NCI-H2081 treated with DMSO at 0.1 percent for 48 hours (cell line): Measurements from ENCODE around the gene KRTAP1-5.
"Not testable (repeated sequence)": the region's sequence is repeated elsewhere in the genome, so short reads cannot be mapped to it uniquely, and the experiment has no call there.

Experiments
- DNase-seq: peaks from one replicate; lab custom pipeline; 2025; lab: John Stamatoyannopoulos, UW

The KRTAP1-5 gene

DNA sequence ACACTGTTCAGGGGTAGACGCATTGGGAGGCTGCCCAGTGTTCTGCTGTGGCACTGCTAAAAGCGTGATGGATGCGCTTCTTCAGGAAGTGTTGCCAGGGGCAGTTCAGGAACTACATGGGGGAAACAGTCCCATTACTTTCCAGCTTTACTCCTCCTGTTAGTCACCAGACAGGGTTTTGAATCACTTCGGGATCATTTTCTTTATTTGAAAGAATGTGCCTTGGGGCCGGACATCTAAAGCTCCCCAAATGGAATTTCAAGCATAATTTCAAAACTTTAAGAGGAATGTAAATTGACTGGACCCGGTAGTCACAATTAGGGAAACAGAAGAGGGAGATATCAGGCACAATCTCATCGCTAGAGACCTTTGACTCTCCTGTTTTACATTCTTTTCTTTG is 21.4 kb upstream of the KRTAP1-5 start:
- DNase-seq = no peak

DNA sequence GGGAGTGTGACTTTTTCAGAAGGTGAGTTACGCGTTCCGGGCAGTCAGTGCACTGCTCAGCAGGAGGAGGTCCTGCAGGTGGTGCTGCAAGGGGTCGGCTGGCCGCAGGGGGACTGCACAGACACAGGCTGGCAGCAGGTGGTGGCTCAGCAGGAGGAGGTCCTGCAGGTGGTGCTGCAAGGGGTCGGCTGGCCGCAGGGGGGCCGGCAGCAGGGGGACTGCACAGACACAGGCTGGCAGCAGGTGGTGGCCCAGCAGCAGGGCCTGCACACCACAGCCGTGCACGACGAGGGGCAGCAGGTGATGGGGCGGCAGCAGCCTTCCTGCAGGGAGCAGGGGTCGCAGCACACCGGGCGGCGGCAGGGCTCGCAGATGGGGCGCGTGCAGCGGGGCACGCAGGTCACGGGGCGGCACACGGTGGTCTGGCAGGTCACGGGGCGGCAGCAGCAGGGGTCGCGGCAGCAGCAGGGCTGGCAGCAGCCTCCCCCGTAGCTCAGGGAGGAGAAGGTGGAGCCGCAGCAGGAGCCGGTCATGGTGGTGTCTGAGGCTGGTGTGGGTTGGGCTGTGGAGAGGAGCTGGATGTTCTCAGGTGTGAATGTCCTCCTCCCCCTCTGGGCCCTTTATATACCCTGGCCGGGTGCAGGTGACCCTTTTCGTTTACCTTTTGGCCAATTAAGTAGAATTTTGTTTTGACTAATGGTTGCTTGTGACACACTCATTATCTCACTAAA is 19.9 kb upstream of the KRTAP1-5 start, which contains the start of gene KRTAP2-1:
Gene KRTAP2-1 (minus strand): TSS at position 582 of the 731 bp plus-strand sequence. CDS start 49 bp downstream, at position 533.
- not testable (repeated sequence) for DNase-seq

DNA sequence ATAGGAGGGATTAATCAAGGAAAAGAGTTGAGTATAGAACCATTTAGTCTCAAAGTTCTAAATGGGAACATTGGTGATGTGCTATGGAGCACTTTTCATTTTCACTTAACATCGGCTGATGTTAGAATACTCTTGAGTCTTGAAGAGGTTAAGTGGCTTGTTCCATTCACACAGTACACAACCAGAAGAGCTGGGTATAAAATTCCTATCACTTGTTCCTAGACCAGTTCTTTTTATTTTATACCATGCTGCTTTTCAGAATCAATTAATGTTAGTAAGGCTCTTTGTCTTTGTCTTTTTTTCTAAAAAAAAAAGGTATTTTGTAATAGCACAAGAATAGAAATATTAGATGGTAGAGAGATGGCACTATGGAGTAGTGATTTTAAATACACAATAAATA is 15.9 kb upstream of the KRTAP1-5 start:
- no peak for DNase-seq

DNA sequence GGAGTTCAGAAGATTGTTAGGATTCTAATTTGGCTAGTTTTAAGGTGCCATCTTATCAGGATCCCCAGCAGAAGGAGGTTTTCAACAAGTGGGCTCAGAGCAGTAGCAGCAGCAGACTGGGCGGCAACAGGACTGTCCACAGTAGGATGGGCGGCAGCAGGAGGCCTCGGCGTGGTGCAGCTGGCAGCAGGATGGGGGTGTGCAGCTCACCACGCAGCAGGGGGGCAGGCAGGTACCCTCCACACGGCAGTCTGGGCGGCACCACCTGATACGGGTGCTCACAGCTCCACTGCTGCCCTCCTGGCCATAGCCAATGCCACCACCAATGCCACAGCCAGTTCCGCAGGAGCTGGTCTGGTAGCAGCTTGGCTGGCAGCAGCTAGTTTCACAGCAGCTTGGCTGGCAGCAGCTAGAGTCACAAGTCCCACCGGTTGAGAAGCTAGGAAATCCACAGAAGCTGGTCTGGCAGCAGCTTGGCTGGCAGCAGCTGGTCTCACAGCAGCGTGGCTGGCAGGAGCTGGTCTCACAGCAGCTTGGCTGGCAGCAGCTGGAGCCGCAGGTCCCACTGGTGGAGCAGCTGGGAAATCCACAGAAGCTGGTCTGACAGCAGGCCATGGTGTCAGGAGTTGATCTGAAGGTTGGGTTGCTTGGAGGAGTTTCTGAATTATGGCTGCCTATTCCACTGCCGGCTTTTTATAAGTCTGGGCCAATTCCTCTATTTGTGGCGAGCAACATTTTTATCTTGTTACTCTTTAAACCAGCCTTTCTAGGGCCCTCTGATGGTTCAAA is 14.0 kb upstream of the KRTAP1-5 start, which contains the start of gene KRTAP1-1:
Gene KRTAP1-1 (minus strand): TSS at position 668 of the 789 bp plus-strand sequence. CDS start 53 bp downstream, at position 615.
- DNase-seq = not testable (repeated sequence)

DNA sequence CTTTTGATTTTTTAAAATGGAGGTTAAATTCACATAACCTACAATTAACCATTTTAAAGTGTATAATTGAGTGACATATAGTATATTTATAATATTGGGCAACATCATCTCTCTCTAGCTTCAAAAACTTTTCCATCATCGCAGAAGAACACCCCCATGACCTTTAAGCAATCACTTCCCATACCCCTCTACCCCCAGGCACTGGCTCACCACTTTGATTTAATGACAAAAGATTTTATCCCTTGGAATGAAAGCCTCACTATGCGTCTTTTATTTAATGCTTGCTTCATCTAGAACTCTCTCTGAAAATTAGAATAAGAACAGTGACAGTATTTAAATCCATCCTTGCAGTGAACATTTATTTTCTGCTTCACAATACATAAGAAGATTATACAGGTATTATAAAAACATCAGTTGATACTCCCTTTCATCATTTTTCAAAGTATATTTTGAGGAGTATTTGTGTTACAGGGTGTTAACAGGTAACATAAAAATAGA is 10.9 kb upstream of the KRTAP1-5 start:
- DNase-seq = no peak

DNA sequence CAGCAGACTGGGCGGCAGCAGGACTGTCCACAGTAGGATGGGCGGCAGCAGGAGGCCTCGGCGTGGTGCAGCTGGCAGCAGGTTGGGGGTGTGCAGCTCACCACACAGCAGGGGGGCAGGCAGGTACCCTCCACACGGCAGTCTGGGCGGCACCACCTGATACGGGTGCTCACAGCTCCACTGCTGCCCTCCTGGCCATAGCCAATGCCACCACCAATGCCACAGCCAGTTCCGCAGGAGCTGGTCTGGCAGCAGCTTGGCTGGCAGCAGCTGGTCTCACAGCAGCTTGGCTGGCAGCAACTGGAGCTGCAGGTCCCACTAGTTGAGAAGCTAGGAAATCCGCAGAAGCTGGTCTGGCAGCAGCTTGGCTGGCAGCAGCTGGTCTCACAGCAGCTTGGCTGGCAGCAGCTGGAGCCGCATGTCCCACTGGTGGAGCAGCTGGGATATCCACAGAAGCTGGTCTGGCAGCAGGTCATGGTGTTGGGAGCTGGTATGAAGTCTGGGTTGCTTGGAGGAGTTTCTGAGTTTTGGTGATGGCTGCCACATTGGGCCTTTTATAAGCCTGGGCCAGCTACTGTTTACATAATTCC is 7.4 kb upstream of the KRTAP1-5 start, which contains the start of gene KRTAP1-3:
Gene KRTAP1-3 (minus strand): TSS at position 529 of the 590 bp plus-strand sequence. CDS start 53 bp downstream, at position 476.
- not testable (repeated sequence) for DNase-seq

DNA sequence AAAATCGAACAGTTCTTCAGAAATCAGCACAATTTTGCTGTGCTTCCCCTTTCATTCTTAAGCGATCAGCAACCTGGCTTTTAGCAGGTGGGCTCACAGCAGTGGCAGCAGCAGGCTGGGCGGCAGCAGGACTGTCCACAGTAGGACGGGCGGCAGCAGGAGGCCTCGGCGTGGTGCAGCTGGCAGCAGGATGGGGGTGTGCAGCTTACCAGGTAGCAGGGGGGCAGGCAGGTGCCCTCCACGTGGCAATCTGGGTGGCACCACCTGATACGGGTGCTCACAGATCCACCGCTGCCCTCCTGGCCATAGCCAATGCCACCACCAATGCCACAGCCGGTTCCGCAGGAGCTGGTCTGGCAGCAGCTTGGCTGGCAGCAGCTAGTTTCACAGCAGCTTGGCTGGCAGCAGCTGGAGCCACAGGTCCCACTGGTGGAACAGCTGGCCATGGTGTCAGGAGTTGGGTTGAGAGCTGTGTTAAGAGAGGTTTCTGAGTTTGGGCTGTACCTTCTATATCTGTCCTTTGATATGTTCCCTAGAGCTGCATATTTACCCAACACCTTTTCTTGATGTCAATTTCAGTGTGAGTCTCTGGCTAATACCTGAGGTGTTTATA is 2.7 kb upstream of the KRTAP1-5 start, which contains the start of gene KRTAP1-4:
Gene KRTAP1-4 (minus strand): TSS at position 563 of the 613 bp plus-strand sequence. CDS start 117 bp downstream, at position 446.
- no peak for DNase-seq

DNA sequence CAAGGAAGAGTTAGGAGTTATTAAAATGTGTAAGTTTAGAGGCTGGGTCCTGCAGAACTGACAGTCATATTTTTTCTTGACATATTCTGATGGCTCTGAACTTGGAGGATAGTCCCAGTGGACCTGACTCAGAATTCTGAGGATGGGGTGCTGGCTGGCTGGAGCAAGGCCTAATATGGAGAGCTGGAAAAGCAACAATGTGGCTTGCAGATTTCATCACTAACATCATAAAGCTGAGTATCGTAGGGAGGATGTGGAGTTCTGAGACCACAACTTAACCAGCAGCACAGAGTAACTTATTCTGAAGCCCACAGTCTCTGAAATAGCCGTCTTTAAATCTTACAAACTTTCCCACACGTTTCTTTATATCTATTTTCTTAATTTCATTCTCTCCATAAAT is 2.3 kb downstream of the KRTAP1-5 start:
- DNase-seq = no peak

DNA sequence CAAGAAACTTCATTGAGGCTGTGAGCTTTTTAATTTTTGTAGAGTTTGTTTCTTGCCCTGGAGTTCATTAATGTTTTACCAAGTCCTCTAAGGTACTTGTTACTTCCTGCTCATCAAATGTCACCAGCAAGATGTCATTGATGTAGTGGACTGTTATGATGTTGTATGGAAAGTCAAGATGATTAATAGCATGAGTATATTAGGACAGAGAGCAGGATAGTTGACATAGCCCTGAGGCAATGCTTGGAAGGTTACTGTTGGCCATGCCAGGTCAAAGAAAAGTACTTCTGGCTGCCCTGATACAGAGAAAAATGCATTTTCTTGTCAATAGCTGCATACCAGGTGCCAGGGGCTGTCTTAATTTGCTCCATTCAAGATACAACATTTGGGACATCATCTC is 6.7 kb downstream of the KRTAP1-5 start:
- no peak for DNase-seq

DNA sequence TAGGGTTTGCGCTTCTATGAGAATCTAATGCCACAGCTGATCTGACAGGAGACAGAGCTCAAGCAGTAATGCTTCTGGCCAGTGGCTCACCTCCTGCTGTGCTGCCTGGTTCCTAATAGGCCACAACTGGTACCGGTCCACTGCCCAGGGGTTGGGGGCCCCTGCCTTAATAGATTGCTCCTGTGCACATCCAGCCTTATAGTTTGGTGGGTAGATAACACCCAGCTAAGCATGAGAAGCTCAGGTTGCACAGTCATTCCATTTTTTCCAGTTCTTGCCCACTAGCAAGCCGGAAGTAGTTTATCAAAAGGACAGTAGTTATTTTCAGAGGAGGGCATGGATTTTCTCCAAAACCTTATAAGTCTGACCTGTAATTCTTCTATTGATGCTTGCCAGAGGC is 7.6 kb downstream of the KRTAP1-5 start:
- DNase-seq = no peak

DNA sequence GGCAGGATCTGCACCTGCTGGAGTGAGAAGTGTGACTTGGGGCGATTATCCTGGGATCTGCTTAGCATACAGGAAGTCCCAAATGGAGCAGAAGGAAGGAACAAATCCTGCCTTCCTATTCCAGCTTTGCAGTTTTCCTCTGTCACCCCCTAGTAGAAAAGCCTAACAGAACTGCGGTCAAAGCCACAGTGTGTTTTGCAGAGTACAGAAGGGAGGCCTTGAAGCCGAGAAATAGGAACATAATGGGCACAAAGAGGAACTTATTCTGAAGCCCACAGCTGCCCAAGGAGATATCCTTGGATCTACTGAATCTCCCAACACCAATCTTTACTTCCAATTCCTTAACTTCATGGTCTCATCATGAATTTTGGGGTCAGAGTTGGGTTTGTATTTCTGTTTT is 8.5 kb downstream of the KRTAP1-5 start:
- DNase-seq = no peak

DNA sequence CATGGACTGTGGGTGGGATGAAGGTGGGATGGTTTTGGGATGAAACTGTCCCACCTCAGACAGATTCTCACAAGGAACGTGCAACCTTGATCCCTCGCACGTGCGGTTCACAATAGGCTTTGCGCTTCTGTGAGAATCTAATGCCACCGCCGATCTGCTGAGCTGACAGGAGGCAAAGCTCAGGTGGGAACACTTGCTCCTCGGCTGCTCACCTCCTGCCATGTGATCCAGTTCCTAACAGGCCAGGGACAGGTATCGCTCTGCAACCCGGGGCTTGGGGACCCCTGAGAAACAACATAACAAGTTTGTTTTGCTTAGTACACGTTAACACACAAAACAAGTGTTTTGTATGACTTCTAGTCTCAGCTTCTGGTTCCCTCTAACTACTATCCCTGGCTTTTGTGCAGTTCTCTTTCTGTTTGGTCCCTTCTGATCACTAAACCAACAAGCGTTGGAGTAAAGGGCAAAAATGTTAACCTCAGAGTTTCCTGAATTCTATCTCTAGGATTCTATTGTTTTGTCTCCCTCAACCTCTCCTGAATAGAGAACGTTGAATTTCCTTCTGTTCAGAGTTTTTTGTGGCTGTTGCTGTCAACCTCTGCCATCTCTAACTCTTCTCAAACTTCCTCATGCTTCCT is 10.3 kb downstream of the KRTAP1-5 start:
- DNase-seq = no peak

DNA sequence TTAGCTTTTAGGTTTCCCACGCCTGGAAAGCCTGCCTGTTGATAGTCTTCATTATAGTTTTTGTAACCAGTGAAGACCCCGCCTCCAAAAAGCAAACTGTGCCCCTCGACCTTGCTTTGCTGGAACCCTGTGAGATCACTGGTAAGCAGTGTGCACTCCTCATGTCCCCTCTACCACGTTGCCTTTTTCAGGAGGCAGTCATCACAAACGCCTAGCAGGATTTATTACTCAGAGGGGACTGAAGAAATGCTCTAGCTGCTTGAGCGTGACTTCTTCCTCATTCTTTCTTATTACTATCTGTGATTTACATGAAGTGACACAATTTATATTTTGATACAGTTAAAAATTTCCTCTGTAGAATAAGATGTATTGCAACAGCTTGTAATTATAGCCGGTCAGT is 11.6 kb downstream of the KRTAP1-5 start:
- no peak for DNase-seq

DNA sequence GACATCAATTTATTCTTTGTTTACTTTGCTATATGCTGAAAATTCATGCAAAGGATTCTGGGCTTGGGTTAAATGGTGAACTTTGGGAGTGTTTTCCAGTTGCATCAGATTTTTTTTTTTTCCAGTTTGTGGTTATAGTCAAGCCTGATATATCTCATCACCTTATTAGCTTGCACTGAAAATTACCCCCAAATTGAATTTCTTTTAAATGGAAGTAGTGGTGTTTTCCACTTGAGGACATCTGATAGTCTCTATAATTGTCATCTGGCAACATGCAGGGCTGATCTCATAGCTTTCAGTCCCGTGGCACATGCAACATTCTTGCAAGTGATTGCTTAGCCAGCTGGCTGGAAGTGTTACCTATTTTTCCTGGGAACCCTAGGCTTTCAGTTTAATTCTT is 13.4 kb downstream of the KRTAP1-5 start:
- DNase-seq = no peak

DNA sequence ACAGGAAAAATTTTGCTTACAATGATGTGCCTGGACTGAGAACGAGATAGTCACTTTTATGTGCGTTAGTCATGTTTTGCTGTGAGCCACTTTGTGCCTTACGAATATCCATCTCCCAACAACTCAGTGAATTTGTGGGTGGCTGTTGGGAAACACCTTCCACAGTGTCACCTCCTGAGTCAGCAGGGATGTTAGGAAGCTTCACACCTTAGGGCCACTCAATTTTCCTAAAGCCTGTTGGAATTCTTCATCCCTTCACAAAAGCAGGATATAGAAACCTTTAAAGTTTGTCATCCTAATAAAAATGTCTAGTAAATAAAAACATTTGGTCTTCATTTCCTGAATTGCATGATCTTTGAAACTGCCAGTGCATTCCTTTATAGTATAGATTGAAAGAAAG is 13.8 kb downstream of the KRTAP1-5 start:
- no peak for DNase-seq

DNA sequence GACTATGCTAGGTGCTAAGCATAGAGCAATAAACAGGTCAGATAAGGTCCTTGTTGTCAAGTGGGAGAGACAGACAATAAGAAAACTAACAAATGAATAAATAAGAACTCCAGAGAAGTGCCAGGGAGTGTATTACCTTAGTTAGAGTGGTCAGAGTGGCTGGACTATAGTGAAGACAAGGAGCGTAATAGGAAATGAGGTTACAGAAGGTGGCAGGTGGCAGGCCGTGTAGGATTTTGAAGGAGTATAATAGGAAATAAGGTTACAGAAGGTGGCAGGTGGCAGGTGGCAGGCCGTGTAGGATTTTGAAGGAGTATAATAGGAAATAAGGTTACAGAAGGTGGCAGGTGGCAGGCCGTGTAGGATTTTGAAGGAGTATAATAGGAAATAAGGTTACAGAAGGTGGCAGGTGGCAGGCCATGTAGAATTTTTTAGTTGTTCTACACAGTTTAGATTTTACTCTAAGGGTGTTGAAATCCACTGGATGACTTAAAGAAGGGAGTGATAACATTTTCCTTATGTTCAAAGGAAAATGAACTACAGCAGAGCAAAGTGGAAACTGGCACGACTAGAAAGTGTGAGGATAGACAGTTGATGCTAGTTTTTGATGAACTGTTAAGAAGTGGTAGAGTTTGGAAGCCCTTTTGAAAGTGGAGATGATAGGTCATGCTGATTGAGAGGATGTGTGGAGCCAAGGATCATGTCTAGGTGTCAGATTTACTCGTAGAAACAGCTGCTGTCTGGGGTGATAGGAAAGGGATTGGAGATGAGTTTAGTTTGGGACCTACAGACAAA is 14.5 kb downstream of the KRTAP1-5 start:
- no peak for DNase-seq

DNA sequence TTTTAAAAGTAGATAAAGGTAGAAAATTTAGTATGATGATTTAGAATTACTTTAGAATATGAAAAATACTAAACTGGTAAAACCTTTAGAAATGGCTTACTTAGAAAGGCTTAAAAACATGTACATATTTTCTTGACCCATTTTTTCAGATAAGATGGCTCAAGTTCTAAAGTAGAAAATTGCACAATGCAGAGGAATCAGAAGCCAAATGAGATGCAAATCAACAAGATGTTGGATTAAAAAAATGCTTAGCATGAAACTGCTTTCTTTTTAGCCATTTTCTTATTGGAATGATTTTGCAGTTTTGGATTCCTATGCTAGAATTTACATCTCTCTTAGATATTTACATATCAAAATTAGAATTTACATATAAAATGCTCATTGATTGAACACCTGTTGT is 16.6 kb downstream of the KRTAP1-5 start:
- DNase-seq = no peak

DNA sequence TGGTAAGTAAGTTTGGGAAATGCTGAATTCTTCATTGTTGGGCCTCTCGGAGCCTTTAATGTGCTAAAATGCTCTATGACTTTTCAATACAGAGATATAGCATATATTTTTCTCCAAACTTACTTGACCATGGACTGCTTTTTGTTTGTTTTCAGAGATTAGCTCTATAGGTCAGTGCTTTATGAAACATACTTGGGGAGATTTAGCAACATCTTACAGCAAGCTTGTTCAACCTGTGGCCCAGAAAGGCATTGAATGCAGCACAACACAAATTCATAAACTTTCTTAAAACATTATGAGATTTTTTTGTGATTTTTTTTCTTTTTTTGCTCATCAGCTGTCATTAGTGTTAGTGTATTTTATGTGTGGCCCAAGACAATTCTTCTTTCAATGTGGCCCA is 17.1 kb downstream of the KRTAP1-5 start:
- no peak for DNase-seq

DNA sequence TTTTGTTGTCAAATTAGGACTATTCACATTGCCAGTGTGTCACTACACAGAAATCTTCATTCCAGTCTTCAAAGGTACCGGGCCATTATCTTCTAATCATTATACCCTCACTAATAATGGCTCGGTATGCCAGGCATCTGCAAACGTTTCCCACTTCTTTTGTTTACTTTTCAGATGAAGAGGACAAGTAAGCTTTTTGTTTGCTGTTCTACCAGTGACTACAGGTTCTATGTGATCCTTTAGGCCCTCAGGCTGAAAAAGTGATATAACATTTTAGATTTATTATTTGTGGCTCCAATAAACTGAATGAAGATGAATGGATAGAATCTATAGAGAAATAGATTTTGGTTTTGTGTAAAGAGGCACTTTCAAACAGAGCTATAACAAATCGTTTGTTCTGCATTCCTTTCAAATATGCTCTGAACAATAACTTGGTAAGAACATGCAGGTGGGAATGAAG is 17.7 kb downstream of the KRTAP1-5 start:
- no peak for DNase-seq

DNA sequence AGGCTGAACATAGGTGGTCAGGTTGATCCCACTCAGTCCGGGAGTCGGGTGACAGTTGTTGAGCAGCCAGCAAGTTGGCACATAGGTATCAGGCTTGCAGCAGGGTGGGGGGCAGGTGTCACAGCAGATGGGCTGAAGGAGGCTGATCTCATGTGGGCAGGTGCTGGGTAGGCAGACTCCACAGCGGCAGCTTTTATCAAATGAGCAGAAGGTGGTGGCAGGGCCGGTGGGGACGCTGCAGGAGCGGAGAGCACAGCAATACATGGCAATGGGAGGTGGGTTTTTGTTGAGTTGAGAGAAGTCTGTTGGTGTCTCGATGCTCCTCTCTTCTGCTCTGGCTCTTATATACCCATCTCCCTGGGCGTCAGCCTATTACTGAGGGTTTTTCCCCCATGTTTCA is 18.2 kb downstream of the KRTAP1-5 start, which contains the start of gene KRTAP3-1:
Gene KRTAP3-1 (minus strand): TSS at position 318 of the 400 bp plus-strand sequence. CDS start 54 bp downstream, at position 264.
- DNase-seq = no peak
